ENCODE measurements around the gene ZNF789. TPM values are rescaled to one million over a fixed set of nuclear protein-coding genes. Genes with fewer than 3 reads are reported as not detected.

The ZNF789 gene
- total RNA-seq, 2 experiments from 2014 or later: 11.5 to 13.5 TPM

GRCh38 chr7:99449326-99449725 is 23.4 kb upstream of the ZNF789 start:
- H3K9me3 ChIP-seq (ENCODE audit: control insufficient read depth in 1 of 2, insufficient read depth in 1 of 2, low read length in 2 of 2): no peaks in the 10 kb centered on the region
- ChIA-PET CTCF (no interaction called here), POLR2A (interaction anchor here (1.1 kb wide), 1 partner anchor 11 kb away, joined by 3 read pairs; the partner anchor contains the start of genes CPSF4 and PTCD1)
- no peaks in the 10 kb centered on the region for H3K27me3 ChIP-seq (ENCODE audit: control insufficient read depth in 1 of 2, insufficient read depth in 2 of 2, low read length in 2 of 2)
- H3K27ac ChIP-seq (ENCODE audit: low read depth in 1 of 2, low read length in 2 of 2): no peak overlapping the region
- Mint-ChIP-seq H3K4me1 (ENCODE audit: low read depth) (no peaks in the 10 kb centered on the region), H3K9me3 (no peaks in the 10 kb centered on the region), H3K4me3 (no peak overlapping the region), H3K36me3 (ENCODE audit: low read depth) (peaks cover 80% of the 10 kb centered on the region), H3K27ac (no peak overlapping the region), H3K27me3 (no peaks in the 10 kb centered on the region)
- H3K4me1 ChIP-seq (ENCODE audit: insufficient read depth, low read length): no peaks in the 10 kb centered on the region
- H3K4me3 ChIP-seq (ENCODE audit: low read length): no peak overlapping the region
- ATAC-seq (ENCODE audit: poor library complexity) (no peak), DNase-seq (no peak)
- TF ChIP-seq CTCF (IDR thresholded peaks at IDR 0.05): no peak
- intact Hi-C loops (cut with DNase I, micrococcal nuclease): no loop called here
- H3K36me3 ChIP-seq (ENCODE audit: insufficient read depth, low read length): peaks cover 71% of the 10 kb centered on the region

GRCh38 chr7:99451936-99452335 is 20.8 kb upstream of the ZNF789 start:
- ChIA-PET POLR2A (no interaction called here), CTCF (no interaction called here)
- Histone ChIP-seq H3K27me3 (ENCODE audit: control insufficient read depth in 1 of 2, insufficient read depth in 2 of 2, low read length in 2 of 2) (no peaks in the 10 kb centered on the region), H3K27ac (ENCODE audit: low read depth in 1 of 2, low read length in 2 of 2) (no peak overlapping the region), H3K4me3 (ENCODE audit: low read length) (no peak overlapping the region), H3K4me1 (ENCODE audit: insufficient read depth, low read length) (no peaks in the 10 kb centered on the region), H3K36me3 (ENCODE audit: insufficient read depth, low read length) (peaks cover 62% of the 10 kb centered on the region), H3K9me3 (ENCODE audit: control insufficient read depth in 1 of 2, insufficient read depth in 1 of 2, low read length in 2 of 2) (no peaks in the 10 kb centered on the region)
- intact Hi-C loops (cut with DNase I, micrococcal nuclease): no loop called here
- H3K4me1 Mint-ChIP-seq (ENCODE audit: low read depth): no peaks in the 10 kb centered on the region
- H3K9me3 Mint-ChIP-seq: no peaks in the 10 kb centered on the region
- H3K27me3 Mint-ChIP-seq: no peaks in the 10 kb centered on the region
- no peak for TF ChIP-seq CTCF (IDR thresholded peaks at IDR 0.05)
- ATAC-seq (ENCODE audit: poor library complexity) (no peak), DNase-seq (no peak)
- peaks cover 70% of the 10 kb centered on the region for H3K36me3 Mint-ChIP-seq (ENCODE audit: low read depth)
- no peak overlapping the region for H3K27ac Mint-ChIP-seq
- H3K4me3 Mint-ChIP-seq: no peak overlapping the region

GRCh38 chr7:99452541-99452940 is 20.1 kb upstream of the ZNF789 start:
- no peaks in the 10 kb centered on the region for H3K9me3 ChIP-seq (ENCODE audit: control insufficient read depth in 1 of 2, insufficient read depth in 1 of 2, low read length in 2 of 2)
- H3K4me1 ChIP-seq (ENCODE audit: insufficient read depth, low read length): no peaks in the 10 kb centered on the region
- H3K36me3 ChIP-seq (ENCODE audit: insufficient read depth, low read length): peaks cover 69% of the 10 kb centered on the region
- H3K27ac Mint-ChIP-seq: no peak overlapping the region
- intact Hi-C loops (cut with DNase I, micrococcal nuclease): no loop called here
- H3K36me3 Mint-ChIP-seq (ENCODE audit: low read depth): peaks cover 74% of the 10 kb centered on the region
- POLR2A ChIA-PET: no interaction called here
- H3K4me1 Mint-ChIP-seq (ENCODE audit: low read depth): no peaks in the 10 kb centered on the region
- no peak overlapping the region for H3K4me3 Mint-ChIP-seq
- no peaks in the 10 kb centered on the region for H3K9me3 Mint-ChIP-seq
- H3K4me3 ChIP-seq (ENCODE audit: low read length): no peak overlapping the region
- no peaks in the 10 kb centered on the region for H3K27me3 Mint-ChIP-seq
- ATAC-seq (ENCODE audit: poor library complexity) (no peak), DNase-seq (no peak)
- TF ChIP-seq CTCF (IDR thresholded peaks at IDR 0.05): no peak
- CTCF ChIA-PET: no interaction called here
- H3K27ac ChIP-seq (ENCODE audit: low read depth in 1 of 2, low read length in 2 of 2): no peak overlapping the region
- no peaks in the 10 kb centered on the region for H3K27me3 ChIP-seq (ENCODE audit: control insufficient read depth in 1 of 2, insufficient read depth in 2 of 2, low read length in 2 of 2)

Data from CD4-positive, alpha-beta T cell (primary cell).